Effector CD8-positive, alpha-beta T cell (primary cell): ENCODE data around the gene TNFRSF14.

Experiments
- DNase-seq: peaks from one replicate; lab custom pipeline; 2025; lab: John Stamatoyannopoulos, UW

TNFRSF14 gene

GRCh38 chr1:2587071-2587859 is 31.1 kb downstream of the TNFRSF14 start:
- no peak for DNase-seq

GRCh38 chr1:2587860-2588571 is 31.8 kb downstream of the TNFRSF14 start:
- DNase-seq = no peak

DNA sequence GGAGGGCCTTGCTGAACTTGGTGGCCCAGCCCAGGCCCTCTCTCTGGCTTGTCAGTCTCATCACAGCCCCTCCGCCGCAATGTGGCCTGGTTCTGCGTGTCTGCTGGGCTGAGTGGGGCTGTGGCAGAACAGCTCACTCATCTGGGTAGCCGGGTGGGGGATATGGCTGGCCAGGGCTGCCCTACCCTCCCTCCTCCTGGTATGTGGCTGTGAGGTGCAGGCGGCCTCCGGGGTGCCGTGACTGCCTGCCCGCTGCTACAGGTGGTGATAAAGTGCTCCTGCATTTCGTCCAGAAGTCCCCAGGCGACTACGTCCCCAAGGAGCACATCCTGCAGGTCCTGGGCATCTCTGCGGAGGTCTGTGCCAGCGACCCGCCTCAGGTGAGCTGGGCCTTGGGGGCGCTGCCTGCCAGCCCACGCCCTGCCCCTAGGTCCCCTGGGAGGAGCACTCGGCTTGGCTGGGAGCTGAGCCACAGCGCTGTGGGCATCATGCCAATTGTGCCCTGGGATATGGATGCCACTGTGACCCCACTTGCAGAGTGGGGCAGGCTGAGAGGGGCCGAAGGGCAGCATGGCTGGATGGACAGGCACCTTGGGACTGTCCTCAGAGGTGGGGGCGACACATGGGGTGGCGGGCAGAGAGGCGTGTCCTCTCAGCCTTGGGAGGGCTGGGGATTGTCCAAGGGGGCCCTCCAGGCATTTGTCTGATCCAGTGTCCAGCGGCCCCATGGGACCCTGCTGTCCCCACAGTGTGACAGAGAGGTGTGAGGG is 32.7 kb downstream of the TNFRSF14 start:
- no peak for DNase-seq

- no peak for DNase-seq
These were observed 33.5 kb downstream of the TNFRSF14 start for GRCh38 chr1:2589431-2590232.

DNA sequence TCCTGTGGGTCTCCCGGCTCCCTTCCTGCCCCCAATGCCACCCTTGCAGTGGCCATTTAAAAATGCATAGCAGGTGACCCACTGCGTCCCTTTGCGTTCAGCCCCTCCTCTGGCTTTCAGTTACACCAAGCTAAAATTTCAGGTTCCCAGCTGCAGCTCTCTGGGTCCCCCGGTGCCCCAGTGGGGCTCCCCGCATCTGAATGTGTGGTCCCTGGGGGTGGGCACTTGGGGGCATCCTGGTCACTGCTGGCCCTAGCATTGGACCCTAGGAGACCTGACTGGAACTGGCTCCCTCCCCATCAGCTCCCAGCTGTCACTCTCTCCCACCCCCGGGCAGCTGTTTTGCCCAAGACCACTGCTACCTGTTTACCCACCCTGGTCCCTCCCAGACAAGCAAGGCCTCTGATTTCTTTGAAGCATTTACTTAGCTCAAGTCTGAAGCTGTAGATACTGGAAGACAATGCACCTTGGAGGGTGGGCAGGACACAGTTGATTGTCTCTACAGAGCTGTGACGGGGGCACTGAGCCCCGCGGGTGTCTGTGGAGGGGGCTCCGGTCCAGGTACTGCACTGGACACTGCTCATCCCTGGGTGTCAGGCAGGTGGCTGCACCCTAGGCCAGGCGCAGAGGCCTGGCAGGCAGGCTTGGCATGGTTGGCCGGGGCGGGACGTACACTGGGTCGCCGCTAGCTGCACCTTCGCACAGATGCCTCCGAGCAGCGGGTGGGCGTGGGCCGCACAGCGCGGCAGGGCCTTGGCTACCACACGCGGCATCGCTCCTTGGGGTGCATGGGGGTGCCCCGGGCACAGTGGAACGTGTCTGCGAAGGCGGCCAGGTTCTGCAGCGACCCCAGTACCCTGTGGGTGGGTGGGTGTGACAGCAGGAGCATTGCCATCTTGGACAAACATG is 34.3 kb downstream of the TNFRSF14 start:
- no peak for DNase-seq

GRCh38 chr1:2591233-2591580 is 35.0 kb downstream of the TNFRSF14 start:
- no peak for DNase-seq

DNA sequence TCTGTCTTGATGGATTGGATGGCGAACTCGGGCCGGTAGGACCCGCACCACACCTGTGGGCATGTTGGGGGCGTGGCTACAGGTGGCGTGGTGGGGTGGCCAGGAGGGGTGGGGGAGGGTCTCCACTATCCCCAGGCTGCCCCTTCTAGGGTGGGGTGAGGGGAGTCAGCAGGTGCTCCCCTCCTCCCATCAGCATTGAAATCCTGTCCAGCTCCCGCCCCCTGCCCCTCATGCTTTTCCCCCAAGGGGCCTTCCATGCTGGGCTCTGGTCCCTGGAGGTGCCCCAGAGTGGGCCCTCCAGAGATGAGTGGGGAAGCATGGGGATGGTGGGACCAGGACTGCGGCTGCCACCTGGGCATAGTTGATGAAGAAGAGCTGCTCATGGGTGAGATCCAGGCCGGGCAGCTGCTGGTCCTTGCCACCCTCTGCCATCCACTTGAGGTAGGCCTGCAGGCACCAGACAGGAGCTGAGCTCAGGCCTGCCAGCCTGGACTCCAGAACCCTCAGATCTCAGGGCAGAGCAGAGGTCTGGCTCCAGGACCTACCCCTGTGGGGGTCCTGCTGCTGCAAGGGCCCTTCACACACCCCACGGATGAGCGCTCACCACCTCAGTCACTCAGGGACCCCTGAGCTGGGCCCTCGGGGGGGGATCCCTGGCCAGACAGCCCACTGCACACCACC is 35.5 kb downstream of the TNFRSF14 start:
- DNase-seq = no peak

DNA sequence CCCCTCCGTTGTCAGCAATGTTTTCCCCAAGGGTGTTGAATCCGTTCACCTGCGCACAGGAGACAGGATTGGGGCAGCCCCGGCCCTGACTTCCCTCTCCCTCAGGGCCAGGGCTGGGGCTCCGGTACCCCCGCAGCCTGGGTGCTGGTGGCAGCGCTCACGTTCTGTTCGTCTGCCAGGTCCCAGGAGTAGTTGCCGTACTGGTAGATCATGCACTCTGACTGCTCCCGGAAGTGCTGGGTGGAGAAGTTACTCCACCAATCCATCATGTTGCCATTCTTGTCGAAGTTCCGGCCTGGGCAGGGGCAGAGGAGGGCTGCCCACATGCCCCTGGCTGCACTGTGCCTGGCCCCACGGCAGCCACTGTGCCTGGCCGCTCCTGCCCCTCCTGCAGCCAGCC is 36.5 kb downstream of the TNFRSF14 start:
- DNase-seq = no peak

DNA sequence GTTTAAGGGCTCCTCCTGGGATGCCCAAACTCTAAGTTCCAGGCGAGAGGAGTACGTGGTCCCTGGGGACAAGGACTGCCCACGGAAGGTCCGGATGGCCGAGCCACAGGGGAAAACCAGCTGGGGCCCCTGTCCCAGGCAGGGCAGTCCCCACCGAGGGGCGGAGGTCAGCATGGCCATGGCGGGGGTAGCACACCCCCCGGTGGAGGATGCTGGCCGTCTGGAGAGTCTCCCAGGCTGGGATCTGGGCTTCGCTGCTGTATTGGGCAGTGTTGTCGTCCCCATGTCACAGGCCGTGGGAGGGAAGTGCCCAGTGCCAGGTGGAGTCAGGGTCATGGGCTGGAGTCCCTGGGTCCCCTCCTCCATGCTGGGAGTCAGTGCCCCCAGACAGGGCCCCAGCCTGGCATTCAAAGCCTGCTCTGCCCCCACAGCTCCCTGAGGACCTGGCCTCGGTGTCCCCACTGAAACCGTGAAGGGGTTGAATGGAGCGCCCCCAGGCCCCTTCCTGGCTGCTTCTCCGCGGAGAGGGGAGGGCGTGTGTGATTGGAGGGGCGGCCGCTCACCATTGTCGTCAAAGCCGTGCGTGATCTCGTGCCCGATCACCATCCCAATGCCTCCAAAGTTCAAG is 37.2 kb downstream of the TNFRSF14 start:
- DNase-seq = no peak

DNA sequence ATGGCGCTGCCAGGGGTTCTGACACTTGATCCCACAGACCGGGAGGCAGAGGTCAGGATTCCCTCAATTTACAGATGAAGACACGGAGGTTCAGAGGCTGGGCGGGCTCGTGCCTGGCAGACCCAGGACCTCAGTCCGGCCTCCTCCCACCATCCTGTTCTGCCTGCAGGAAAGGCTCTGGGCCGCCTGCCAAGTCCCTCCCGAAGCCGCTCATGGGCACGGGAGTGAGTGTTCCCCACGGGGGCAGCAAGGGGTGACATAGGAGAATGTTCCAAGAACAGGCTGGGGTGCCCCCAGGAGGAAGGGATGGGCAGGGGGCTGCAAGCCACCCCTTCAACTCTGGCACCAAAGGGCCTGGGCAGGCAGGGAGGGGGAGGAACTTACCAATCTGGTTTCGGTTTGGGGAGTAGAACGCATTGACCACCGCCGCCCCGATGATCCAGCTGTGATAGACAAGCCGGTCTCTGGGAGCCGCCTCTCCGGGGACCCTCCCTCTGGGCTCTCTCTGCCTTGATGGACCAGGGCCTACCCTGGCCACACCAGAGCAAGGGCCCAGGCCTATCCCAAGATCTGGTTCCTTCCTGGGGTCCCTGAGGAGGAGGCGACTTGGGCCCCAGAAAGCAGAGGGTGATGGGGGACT is 38.0 kb downstream of the TNFRSF14 start:
- DNase-seq = no peak

DNA sequence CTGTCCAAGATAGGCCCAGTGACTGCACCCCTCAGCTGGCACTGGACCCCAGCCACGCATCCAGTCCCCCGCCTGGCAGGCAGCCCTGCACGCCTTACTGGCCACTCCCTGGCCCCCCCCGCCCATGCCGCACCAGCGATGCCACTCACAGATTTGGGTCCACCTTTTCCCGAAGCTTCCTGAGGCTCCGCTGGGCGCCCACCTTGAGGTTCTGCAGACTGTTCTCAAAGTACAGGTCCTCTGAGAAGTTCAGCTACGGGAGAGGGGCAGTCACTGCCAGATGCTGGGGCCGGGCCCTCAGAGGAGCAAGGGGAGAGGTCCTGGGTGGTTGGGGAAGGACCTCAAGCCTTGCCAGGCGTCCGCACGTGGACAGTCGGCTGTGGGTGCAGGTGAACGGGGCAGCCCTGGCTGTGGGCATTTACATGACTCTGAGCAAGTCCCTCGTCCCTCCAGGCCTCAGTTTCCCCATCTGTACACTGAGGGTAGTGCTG is 38.5 kb downstream of the TNFRSF14 start:
- DNase-seq = no peak

- no peak for DNase-seq
These were observed 39.2 kb downstream of the TNFRSF14 start for GRCh38 chr1:2595261-2595811.

GRCh38 chr1:2595812-2596529 is 39.8 kb downstream of the TNFRSF14 start:
- no peak for DNase-seq

GRCh38 chr1:2596530-2597333 is 40.6 kb downstream of the TNFRSF14 start:
- no peak for DNase-seq

- DNase-seq = no peak
These were observed 41.5 kb downstream of the TNFRSF14 start for GRCh38 chr1:2597441-2598328.

DNA sequence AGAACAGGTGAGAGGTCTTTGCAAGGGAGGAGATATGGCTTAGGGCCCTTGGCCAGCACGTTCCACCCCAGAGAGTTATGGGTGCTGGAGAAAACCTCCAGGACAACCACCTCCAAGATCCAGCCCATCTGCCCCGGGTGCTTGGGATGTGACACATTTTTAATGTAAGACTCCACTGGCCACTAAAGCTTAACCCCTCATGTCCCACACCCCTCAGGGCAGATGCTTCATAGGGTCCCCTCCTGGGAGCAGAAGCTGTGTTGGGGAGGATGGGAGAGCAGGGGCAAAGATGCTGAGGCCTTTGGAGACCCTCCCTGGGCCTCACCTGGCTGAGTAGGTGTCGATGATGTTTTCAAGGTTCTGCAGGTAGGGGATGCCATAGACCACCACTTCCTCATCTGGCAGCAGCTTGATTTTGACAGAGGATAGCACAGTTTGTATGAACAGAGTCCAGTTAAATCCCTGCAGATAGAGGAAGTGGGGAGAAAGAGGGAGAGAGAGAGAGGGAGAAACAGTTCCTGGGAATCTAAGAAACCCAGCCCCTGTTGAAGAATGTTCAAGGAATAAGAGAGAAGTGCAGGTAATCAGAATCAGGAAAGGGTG is 42.3 kb downstream of the TNFRSF14 start:
- DNase-seq = no peak
